ENCODE data around the gene RANBP1. TPM values are rescaled to one million over a fixed set of nuclear protein-coding genes. Genes with fewer than 3 reads are reported as not detected.

Gene RANBP1
- total and polyA plus RNA-seq, 9 of the 15 experiments (the other 6 are each of a cell fraction or from before 2014, with no cell fraction given): 162 to 2,891 (median 1,289) TPM

DNA sequence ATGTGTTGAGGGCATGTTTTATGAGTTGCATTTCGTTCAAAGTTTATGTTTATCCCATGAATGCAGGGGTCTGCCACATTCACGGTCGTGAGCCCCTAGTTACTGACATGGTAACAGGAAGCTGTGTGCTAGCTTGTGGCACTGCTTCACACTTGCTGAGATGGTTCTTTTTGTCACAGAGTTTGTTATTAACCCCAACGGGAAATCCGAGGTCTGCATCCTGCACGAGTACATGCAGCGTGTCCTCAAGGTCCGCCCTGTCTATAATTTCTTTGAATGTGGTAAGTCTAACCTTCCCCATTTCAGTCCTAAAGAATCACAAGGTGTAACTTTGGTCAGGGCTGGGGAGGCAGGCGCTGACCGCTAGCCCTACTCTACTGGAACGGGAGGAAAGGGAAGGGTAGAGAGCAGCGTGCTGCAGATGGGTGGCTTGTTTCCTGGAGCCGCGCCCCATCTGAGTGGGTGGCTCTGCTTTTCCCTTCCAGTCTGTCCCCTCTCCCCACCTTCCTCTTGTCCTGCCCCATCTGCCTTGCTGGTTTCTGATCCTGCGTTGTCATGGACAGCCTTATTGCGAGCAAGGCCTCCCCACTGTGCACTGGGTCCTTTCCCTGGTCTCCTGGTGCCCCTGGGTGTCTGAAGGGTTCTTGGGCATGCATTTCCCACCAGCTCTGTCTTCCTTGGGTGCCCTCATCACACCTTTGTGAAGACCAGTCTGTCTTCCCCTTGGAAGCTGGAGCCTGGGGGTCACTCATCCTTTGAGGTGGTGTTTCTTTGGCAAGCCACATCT, 24.0 kb upstream of the RANBP1 start:
- BruUV-seq (replicated peaks): no TSS peak
- Histone ChIP-seq H3K4me3 (no peak overlapping the region), H3K9me3 (replicated peaks; ENCODE audit: control insufficient read depth, insufficient read depth, low read depth, low read length) (no peaks in the 10 kb centered on the region; the same call in 1 of the 2 replicates), H3K27ac (ENCODE audit: extremely low read depth, low read depth, low read length) (no peak overlapping the region), H3K79me2 (ENCODE audit: control insufficient read depth, insufficient read depth, low read length) (peaks cover 69% of the 10 kb centered on the region), H3K9me1 (ENCODE audit: control insufficient read depth, insufficient read depth, low read length) (no peaks in the 10 kb centered on the region), H3K4me1 (replicated peaks in 1 of 2; ENCODE audit: control insufficient read depth in 2 of 2, insufficient read depth in 2 of 2, low read length in 2 of 2) (peaks cover 0 to 7% of the 10 kb centered on the region in 2 experiments; a peak in 2 of 5 replicates), H4K20me1 (replicated peaks; ENCODE audit: control insufficient read depth, insufficient read depth, low read length) (peaks cover 10% of the 10 kb centered on the region; the same call in 1 of the 2 replicates), H3K9ac (ENCODE audit: insufficient read depth in 1 of 2, low read depth in 2 of 2, low read length in 2 of 2) (peak overlapping the region in 1 of 2 experiments; percentile 22; a peak in 1 of 4 replicates), H3K27me3 (ENCODE audit: control insufficient read depth in 2 of 2, insufficient read depth in 2 of 2, low read length in 2 of 2) (no peaks in the 10 kb centered on the region), H3K36me3 (ENCODE audit: control insufficient read depth, insufficient read depth, low read length) (peaks cover 99% of the 10 kb centered on the region), H2AFZ (ENCODE audit: low read depth, low read length) (no peak overlapping the region), H3K4me2 (ENCODE audit: insufficient read depth, low read length) (no peak overlapping the region)
- intact Hi-C loops (cut with micrococcal nuclease): no loop called here
- in situ Hi-C loops (cut with MboI): no loop called here
- ATAC-seq (no peak), FAIRE-seq (no peak), DNase-seq (ENCODE audit: extremely low read depth in 1 of 4, low spot score in 3 of 4) (no peak)
- ChIA-PET CTCF (ENCODE audit: low intra/inter-chr PET ratio) (interaction anchor here (0.6 kb wide), 1 partner anchor 64 kb away, joined by 3 read pairs; no protein-coding TSS in a partner anchor), POLR2A (interaction anchor here (0.6 to 19.4 kb wide), 5 partner anchors 9 to 368 kb away, joined by 3 to 513 read pairs (median 4); partner anchors contain the start of genes DGCR8, GP1BB, RANBP1 and TANGO2)
- TF ChIP-seq SREBF2 (CRISPR knock-in tag; IDR thresholded peaks at IDR 0.05) (no peak), SLC30A9 (CRISPR knock-in tag; IDR thresholded peaks at IDR 0.05) (no peak), POLR2A (conservative IDR thresholded peaks at IDR 0.05) (peak; percentile 52; the same call in 1 of the 2 replicates), WHSC1 (IDR thresholded peaks at IDR 0.05; ENCODE audit: low read length) (peak; percentile 15), RBM34 (IDR thresholded peaks at IDR 0.05; ENCODE audit: borderline replicate concordance, insufficient read depth, low read length) (no peak)
- 95% methylated on average over 16 of the region's 16 CpGs for WGBS (ENCODE audit: insufficient coverage, low coverage, missing lambda C conversion rate)

Measured in K562 (cell line).